ENCODE results near the gene PLEKHB2. TPM values are rescaled to one million over a fixed set of nuclear protein-coding genes. Genes with fewer than 3 reads are reported as not detected.

Gene PLEKHB2
- total RNA-seq, 1 experiment from 2014 or later, result 65.6 TPM

DNA sequence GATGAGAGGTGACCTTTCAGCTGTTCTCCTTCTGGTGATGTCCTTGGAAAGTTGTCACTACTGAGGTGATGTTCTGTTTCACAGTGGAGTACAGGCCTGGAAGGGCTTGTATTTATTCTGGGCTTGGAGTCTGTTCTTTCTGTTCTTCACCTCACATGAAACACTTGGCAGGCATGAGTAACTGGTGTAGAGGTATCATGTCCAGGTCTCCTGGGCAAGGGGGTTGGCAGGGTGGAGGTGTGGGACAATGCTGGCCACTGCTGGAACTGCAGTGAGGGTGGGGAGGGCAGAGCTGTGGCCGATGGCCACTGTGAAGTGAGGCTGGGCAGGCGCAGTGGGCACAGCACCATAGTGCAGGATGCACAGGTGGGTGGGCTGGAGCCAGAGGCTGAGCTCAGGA is 35.4 kb downstream of the PLEKHB2 start:
- H3K9me3 Mint-ChIP-seq, result no peaks in the 10 kb centered on the region
- peaks cover 45% of the 10 kb centered on the region for H3K36me3 Mint-ChIP-seq
- ChIA-PET POLR2A (no interaction called here), CTCF (no interaction called here)
- no peak for ATAC-seq
- H3K4me1 Mint-ChIP-seq, result no peaks in the 10 kb centered on the region
- H3K27me3 Mint-ChIP-seq (ENCODE audit: low read depth), result no peaks in the 10 kb centered on the region
- DNase-seq (ENCODE audit: low spot score), result no peak
- H3K27ac Mint-ChIP-seq, result no peak overlapping the region
- no peak overlapping the region for H3K4me3 Mint-ChIP-seq
- TF ChIP-seq PRRX2 (CRISPR knock-in tag; IDR thresholded peaks at IDR 0.05) (no peak), ZNF396 (CRISPR knock-in tag; IDR thresholded peaks at IDR 0.05; ENCODE audit: borderline replicate concordance) (no peak)

GRCh38 chr2:131142849-131143248 is 37.7 kb downstream of the PLEKHB2 start:
- CTCF ChIA-PET, result no interaction called here
- ATAC-seq, result no peak
- no peaks in the 10 kb centered on the region for H3K9me3 Mint-ChIP-seq

GRCh38 chr2:131143803-131144202 is 38.7 kb downstream of the PLEKHB2 start:
- CTCF ChIA-PET, result no interaction called here
- Mint-ChIP-seq H3K9me3 (no peaks in the 10 kb centered on the region), H3K27ac (no peak overlapping the region), H3K27me3 (ENCODE audit: low read depth) (no peaks in the 10 kb centered on the region), H3K36me3 (peaks cover 45% of the 10 kb centered on the region), H3K4me1 (no peaks in the 10 kb centered on the region), H3K4me3 (no peak overlapping the region)
- no peak for ATAC-seq
- POLR2A ChIA-PET, result no interaction called here
- no peak for DNase-seq (ENCODE audit: low spot score)
- TF ChIP-seq, protein P1, sequence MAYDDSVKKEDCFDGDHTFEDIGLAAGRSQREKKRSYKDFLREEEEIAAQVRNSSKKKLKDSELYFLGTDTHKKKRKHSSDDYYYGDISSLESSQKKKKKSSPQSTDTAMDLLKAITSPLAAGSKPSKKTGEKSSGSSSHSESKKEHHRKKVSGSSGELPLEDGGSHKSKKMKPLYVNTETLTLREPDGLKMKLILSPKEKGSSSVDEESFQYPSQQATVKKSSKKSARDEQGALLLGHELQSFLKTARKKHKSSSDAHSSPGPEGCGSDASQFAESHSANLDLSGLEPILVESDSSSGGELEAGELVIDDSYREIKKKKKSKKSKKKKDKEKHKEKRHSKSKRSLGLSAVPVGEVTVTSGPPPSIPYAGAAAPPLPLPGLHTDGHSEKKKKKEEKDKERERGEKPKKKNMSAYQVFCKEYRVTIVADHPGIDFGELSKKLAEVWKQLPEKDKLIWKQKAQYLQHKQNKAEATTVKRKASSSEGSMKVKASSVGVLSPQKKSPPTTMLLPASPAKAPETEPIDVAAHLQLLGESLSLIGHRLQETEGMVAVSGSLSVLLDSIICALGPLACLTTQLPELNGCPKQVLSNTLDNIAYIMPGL (CRISPR knock-in tag; IDR thresholded peaks at IDR 0.05), result no peak
- TF ChIP-seq TEAD1 (CRISPR knock-in tag; IDR thresholded peaks at IDR 0.05), result no peak
- TF ChIP-seq FOXK1 (CRISPR knock-in tag; IDR thresholded peaks at IDR 0.05), result no peak
- TF ChIP-seq, protein P2, sequence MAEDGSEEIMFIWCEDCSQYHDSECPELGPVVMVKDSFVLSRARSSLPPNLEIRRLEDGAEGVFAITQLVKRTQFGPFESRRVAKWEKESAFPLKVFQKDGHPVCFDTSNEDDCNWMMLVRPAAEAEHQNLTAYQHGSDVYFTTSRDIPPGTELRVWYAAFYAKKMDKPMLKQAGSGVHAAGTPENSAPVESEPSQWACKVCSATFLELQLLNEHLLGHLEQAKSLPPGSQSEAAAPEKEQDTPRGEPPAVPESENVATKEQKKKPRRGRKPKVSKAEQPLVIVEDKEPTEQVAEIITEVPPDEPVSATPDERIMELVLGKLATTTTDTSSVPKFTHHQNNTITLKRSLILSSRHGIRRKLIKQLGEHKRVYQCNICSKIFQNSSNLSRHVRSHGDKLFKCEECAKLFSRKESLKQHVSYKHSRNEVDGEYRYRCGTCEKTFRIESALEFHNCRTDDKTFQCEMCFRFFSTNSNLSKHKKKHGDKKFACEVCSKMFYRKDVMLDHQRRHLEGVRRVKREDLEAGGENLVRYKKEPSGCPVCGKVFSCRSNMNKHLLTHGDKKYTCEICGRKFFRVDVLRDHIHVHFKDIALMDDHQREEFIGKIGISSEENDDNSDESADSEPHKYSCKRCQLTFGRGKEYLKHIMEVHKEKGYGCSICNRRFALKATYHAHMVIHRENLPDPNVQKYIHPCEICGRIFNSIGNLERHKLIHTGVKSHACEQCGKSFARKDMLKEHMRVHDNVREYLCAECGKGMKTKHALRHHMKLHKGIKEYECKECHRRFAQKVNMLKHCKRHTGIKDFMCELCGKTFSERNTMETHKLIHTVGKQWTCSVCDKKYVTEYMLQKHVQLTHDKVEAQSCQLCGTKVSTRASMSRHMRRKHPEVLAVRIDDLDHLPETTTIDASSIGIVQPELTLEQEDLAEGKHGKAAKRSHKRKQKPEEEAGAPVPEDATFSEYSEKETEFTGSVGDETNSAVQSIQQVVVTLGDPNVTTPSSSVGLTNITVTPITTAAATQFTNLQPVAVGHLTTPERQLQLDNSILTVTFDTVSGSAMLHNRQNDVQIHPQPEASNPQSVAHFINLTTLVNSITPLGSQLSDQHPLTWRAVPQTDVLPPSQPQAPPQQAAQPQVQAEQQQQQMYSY (CRISPR knock-in tag; IDR thresholded peaks at IDR 0.05), result no peak
- TF ChIP-seq ZNF121 (CRISPR knock-in tag; IDR thresholded peaks at IDR 0.05), result no peak
- TF ChIP-seq ZNF138 (CRISPR knock-in tag; conservative IDR thresholded peaks at IDR 0.05), result no peak
- no peak for TF ChIP-seq RORB (CRISPR knock-in tag; IDR thresholded peaks at IDR 0.05)
- no peak for TF ChIP-seq ZNF281 (CRISPR knock-in tag; IDR thresholded peaks at IDR 0.05)

More at GRCh38 chr2:131142849-131143248, 37.7 kb downstream of the PLEKHB2 start:
- TF ChIP-seq ZNF232 (CRISPR knock-in tag; IDR thresholded peaks at IDR 0.05) (no peak), ZNF512 (CRISPR knock-in tag; IDR thresholded peaks at IDR 0.05; ENCODE audit: borderline replicate concordance) (no peak), GRHL2 (CRISPR knock-in tag; IDR thresholded peaks at IDR 0.05; ENCODE audit: insufficient replicate concordance, severe bottlenecking) (no peak), ZNF121 (CRISPR knock-in tag; IDR thresholded peaks at IDR 0.05) (no peak), SMAD3 (CRISPR knock-in tag; IDR thresholded peaks at IDR 0.05; ENCODE audit: borderline replicate concordance) (no peak), FOXK1 (CRISPR knock-in tag; IDR thresholded peaks at IDR 0.05) (no peak), KAT7 (CRISPR knock-in tag; IDR thresholded peaks at IDR 0.05; ENCODE audit: borderline replicate concordance) (no peak), ZNF138 (CRISPR knock-in tag; conservative IDR thresholded peaks at IDR 0.05) (no peak), RORB (CRISPR knock-in tag; IDR thresholded peaks at IDR 0.05) (no peak), ZBTB21 (CRISPR knock-in tag; IDR thresholded peaks at IDR 0.05; ENCODE audit: borderline replicate concordance) (no peak), PREB (CRISPR knock-in tag; IDR thresholded peaks at IDR 0.05; ENCODE audit: borderline replicate concordance) (no peak)
- TF ChIP-seq, protein P3, sequence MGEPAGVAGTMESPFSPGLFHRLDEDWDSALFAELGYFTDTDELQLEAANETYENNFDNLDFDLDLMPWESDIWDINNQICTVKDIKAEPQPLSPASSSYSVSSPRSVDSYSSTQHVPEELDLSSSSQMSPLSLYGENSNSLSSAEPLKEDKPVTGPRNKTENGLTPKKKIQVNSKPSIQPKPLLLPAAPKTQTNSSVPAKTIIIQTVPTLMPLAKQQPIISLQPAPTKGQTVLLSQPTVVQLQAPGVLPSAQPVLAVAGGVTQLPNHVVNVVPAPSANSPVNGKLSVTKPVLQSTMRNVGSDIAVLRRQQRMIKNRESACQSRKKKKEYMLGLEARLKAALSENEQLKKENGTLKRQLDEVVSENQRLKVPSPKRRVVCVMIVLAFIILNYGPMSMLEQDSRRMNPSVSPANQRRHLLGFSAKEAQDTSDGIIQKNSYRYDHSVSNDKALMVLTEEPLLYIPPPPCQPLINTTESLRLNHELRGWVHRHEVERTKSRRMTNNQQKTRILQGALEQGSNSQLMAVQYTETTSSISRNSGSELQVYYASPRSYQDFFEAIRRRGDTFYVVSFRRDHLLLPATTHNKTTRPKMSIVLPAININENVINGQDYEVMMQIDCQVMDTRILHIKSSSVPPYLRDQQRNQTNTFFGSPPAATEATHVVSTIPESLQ (CRISPR knock-in tag; IDR thresholded peaks at IDR 0.05), result no peak
- no peak overlapping the region for H3K27ac Mint-ChIP-seq
- POLR2A ChIA-PET, result no interaction called here
- DNase-seq (ENCODE audit: low spot score), result no peak
- peaks cover 43% of the 10 kb centered on the region for H3K36me3 Mint-ChIP-seq
- no peaks in the 10 kb centered on the region for H3K4me1 Mint-ChIP-seq
- no peak overlapping the region for H3K4me3 Mint-ChIP-seq
- no peaks in the 10 kb centered on the region for H3K27me3 Mint-ChIP-seq (ENCODE audit: low read depth)
